ENCODE measurements around the gene LMO1.

- TF ChIP-seq ZBTB34 (CRISPR knock-in tag; IDR thresholded peaks at IDR 0.05) (no peak), EP300 (IDR thresholded peaks at IDR 0.05; ENCODE audit: low read length) (no peak), ARID2 (IDR thresholded peaks at IDR 0.05) (no peak), JUND (IDR thresholded peaks at IDR 0.05; ENCODE audit: borderline replicate concordance, low read depth, low read length) (no peak), JUND (tag; IDR thresholded peaks at IDR 0.05; ENCODE audit: borderline replicate concordance, low read depth, low read length) (no peak), KAT8 (IDR thresholded peaks at IDR 0.05; ENCODE audit: low read depth) (no peak), BHLHE40 (IDR thresholded peaks at IDR 0.05; ENCODE audit: low read length) (no peak), ZNF408 (CRISPR knock-in tag; IDR thresholded peaks at IDR 0.05; ENCODE audit: low read depth) (no peak), ESRRA (IDR thresholded peaks at IDR 0.05; ENCODE audit: borderline replicate concordance, low read depth) (no peak), TBP (optimal IDR thresholded peaks at IDR 0.05; ENCODE audit: low read depth, low read length) (no peak), ZNF407 (IDR thresholded peaks at IDR 0.05; ENCODE audit: low read depth) (no peak), IRF1 (CRISPR knock-in tag; IDR thresholded peaks at IDR 0.05; ENCODE audit: borderline replicate concordance) (no peak), TAF1 (IDR thresholded peaks at IDR 0.05; ENCODE audit: control insufficient read depth, extremely low read depth, insufficient read depth, low read length, severe bottlenecking) (no peak)
These were observed 64.0 kb downstream of the LMO1 start for GRCh38 chr11:8199676-8200075.
